Activated CD4-positive, CD25-positive, alpha-beta regulatory T cell treated with anti-CD3 and anti-CD28 coated beads, Interleukin-2, amount 50 U/mL, for 16 hours (primary cell): ENCODE measurements around the gene TBX1.
A peak's percentile ranks its signal among the peaks of the same experiment; 100 is the strongest.

Experiments
- DNase-seq: peaks from one replicate; pipeline ENCODE4 v3.0.0-alpha.2; 2020; ENCODE audit warnings: low read depth, low spot score

Gene TBX1

GRCh38 chr22:19760058-19760950, at the start of gene TBX1:
Gene TBX1, plus strand, starts transcription at chr22:19760778. Its CDS starts 66 bp downstream, at chr22:19760844.
- DNase-seq: no peak

GRCh38 chr22:19713245-19713644, 47.3 kb upstream of the TBX1 start:
- no peak for DNase-seq

GRCh38 chr22:19713650-19714311, 46.8 kb upstream of the TBX1 start:
- DNase-seq: no peak

GRCh38 chr22:19714312-19715187, 46.0 kb upstream of the TBX1 start, which contains the start of gene SEPTIN5:
Gene SEPTIN5, plus strand, starts transcription at chr22:19714503. Its CDS starts 86 bp downstream, at chr22:19714589.
- no peak for DNase-seq

GRCh38 chr22:19715188-19715930, 45.2 kb upstream of the TBX1 start:
- DNase-seq: no peak

GRCh38 chr22:19716041-19716828, 44.3 kb upstream of the TBX1 start:
- DNase-seq: no peak

GRCh38 chr22:19716829-19717105, 43.8 kb upstream of the TBX1 start:
- DNase-seq: no peak

GRCh38 chr22:19717181-19717580, 43.4 kb upstream of the TBX1 start:
- no peak for DNase-seq

- DNase-seq: peak; percentile 57
These were observed 42.7 kb upstream of the TBX1 start for GRCh38 chr22:19717691-19718455.

- no peak for DNase-seq
These were observed 42.0 kb upstream of the TBX1 start for GRCh38 chr22:19718456-19719049.

- DNase-seq: no peak
These were observed 41.5 kb upstream of the TBX1 start for GRCh38 chr22:19719050-19719482.

GRCh38 chr22:19719488-19720021, 41.0 kb upstream of the TBX1 start:
- no peak for DNase-seq

GRCh38 chr22:19720150-19720827, 40.3 kb upstream of the TBX1 start:
- no peak for DNase-seq

- DNase-seq: no peak
These were observed 39.6 kb upstream of the TBX1 start for GRCh38 chr22:19720999-19721329.

GRCh38 chr22:19721330-19722177, 39.0 kb upstream of the TBX1 start:
- DNase-seq: no peak

GRCh38 chr22:19722178-19722981, 38.2 kb upstream of the TBX1 start:
- no peak for DNase-seq

GRCh38 chr22:19722982-19723231, 37.7 kb upstream of the TBX1 start:
- no peak for DNase-seq
